AG08396 (cell line): ENCODE data around the gene E2F3.
"Not testable (repeated sequence)": the region's sequence is repeated elsewhere in the genome, so short reads cannot be mapped to it uniquely, and the experiment has no call there.

ENCODE experiments used
- DNase-seq: peaks from one replicate; pipeline ENCODE4 v3.0.0; 2012; ENCODE audit warnings: low spot score, mixed read lengths

E2F3 gene

GRCh38 chr6:20467437-20467836 is 65.8 kb downstream of the E2F3 start:
- DNase-seq, result no peak

GRCh38 chr6:20468209-20468608 is 66.5 kb downstream of the E2F3 start:
- no peak for DNase-seq

DNA sequence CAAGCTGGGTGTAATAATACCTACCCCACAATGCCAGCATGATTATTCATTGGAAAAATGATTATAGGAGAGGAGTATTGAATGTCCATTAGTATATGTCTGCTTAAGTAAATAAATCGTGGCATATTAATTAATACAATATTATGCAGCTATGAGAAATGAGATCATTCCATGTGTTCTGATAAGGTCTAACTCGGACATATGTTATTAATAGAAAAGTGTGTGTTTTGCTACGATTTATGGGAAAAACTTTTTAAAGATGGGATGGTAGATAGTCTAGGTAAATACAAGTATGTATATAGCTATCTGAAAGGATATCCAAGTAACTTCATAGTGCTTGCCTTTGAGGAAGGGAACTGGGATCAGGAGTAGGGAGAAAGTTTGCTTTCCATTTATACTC is 71.1 kb downstream of the E2F3 start:
- DNase-seq, result no peak

DNA sequence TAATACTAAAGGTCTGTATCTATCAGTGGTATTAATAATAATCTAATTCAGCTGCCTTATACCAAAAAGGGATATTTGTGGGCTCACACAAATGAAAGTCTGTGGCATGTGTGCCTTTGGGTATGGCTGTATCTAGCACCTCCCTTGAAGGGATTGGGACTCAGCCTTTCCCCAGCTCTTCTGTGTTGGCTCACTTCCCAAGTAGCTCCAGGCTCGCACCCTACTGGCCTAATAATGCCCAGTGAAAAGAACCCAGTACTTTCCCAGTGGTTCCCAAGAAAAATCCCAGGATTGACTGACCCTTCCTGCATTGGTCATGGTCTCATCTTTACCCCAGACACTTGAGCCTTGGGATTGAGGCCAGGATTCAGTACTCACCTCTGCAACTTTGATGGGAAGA is 71.8 kb downstream of the E2F3 start:
- DNase-seq, result no peak

- DNase-seq, result no peak
Measured at GRCh38 chr6:20474874-20475542, 73.3 kb downstream of the E2F3 start.

DNA sequence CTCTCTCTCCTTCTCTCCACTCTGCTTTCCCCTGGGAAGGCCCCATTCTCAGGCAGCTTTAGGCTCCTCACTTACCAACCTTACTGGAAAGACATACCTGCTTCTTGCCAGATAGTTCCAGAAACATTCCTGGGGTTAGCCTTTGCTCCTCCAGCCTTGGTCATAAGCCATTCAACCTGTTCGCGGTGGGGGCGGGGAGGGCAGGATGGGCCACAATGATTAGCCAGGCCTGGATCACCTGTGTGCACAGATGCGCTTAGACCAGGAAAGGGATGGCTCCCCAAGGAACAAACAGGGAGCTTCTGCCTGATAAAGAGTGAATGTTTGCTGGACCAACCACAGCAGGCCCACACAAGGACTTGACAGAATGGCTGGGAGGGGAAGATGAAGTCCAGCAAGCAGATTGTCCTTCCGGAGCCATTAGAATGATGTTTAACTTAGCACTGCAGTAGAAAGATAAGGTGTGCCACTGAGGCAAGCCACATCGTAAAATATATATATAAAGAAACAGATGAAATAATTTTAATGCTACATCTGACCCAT is 74.9 kb downstream of the E2F3 start:
- DNase-seq, result no peak

DNA sequence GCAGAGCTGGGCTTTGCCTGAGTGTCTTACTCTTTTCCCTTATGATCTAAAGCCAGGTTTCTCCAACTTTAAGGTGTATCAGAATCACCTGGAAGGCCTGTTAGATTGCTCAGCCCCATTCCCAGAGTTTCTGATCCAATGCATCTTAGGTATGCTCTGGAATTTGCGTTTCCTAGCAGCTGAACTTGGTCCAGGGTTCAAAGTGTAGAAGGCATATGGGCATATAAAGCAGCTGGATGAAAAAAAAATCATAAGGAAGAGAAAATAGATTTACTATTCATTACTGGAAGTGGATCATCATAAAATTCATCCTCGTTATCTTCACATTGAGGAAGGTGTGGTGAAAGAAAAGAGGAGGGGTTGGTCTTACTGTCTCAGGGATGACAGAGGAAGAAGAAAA is 75.8 kb downstream of the E2F3 start:
- DNase-seq, result no peak

GRCh38 chr6:20479060-20479459 is 77.4 kb downstream of the E2F3 start:
- no peak for DNase-seq

GRCh38 chr6:20479526-20479925 is 77.8 kb downstream of the E2F3 start:
- no peak for DNase-seq

GRCh38 chr6:20481281-20481680 is 79.6 kb downstream of the E2F3 start:
- no peak for DNase-seq

GRCh38 chr6:20483887-20484497 is 82.3 kb downstream of the E2F3 start:
- no peak for DNase-seq

- DNase-seq, result no peak
Measured at GRCh38 chr6:20486641-20487040, 85.0 kb downstream of the E2F3 start.

DNA sequence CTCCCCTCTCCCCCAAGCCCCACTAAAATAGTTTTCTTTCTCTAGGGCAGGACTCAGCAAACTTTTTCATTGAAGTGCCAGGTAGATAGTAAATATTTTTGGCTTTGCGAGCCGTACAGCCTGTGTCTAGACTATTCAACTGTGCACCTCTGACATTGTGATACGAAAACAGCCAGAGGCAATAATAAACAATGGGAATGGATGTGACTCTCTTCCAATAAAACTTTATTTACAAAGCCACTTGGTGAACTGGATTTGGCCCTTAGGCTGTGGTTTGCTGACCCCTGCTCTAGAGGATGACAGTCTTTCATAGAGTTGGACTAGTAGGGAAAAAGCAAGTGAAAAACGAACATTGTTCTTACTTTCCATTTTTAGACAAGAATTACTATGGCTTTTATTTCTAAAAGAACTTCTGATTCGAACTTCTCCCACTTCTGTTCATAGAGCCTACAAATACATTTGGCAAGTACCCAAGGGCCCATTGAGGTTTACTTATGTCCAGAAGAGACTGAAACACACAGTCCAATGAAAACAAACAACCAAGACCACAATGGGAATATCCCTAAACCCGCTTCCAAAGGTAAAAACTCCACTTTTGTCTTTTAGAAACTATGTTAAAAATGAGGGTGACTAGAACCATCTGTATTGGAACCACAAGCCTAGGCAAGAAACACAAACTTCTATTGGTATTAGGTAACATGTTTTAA is 86.1 kb downstream of the E2F3 start:
- DNase-seq, result no peak

- DNase-seq, result no peak
Measured at GRCh38 chr6:20490591-20490990, 88.9 kb downstream of the E2F3 start.

- DNase-seq, result no peak
Measured at GRCh38 chr6:20492099-20492498, 90.4 kb downstream of the E2F3 start.

- peak; percentile 74 for DNase-seq
Measured at GRCh38 chr6:20497216-20498040, 95.7 kb downstream of the E2F3 start.

DNA sequence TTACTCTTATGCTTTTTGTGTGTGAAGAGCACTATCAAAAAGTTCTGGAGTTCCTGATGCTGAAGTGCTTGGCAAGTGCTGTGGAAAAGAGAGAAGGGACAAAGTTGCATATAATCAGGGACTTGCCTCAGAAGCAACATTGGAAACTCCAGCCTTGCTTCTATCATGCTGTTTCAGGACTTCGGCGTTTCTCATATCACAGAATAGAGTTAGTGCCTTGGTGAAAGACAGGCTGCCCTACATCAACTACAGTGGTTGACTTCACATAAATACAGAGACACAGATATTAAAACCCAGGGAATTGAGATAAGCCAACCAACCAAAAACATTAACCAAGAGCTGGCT is 96.3 kb downstream of the E2F3 start:
- no peak for DNase-seq

DNA sequence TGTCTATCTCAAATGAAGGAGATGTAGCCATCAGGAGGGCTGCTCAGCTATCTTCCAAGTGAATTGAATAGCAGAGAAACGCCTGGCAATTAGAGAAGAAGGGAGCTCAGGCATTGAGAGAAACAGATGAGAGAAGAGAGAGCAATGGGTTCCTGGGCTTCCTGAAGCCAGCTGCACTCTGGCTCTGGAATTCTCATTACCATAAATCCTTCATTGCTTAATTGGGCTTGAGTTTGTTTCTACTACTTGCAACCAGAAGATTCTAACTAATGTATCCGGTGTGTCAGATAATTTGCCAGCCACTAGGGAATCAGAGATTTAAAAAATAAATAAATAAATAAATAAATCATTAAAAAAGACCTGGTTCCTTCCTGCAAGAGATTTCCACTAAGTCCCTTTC is 107.5 kb downstream of the E2F3 start:
- DNase-seq, result no peak

- no peak for DNase-seq
Measured at GRCh38 chr6:20511852-20512251, 110.2 kb downstream of the E2F3 start.

- not testable (repeated sequence) for DNase-seq
Measured at GRCh38 chr6:20525208-20525607, 123.5 kb downstream of the E2F3 start.

DNA sequence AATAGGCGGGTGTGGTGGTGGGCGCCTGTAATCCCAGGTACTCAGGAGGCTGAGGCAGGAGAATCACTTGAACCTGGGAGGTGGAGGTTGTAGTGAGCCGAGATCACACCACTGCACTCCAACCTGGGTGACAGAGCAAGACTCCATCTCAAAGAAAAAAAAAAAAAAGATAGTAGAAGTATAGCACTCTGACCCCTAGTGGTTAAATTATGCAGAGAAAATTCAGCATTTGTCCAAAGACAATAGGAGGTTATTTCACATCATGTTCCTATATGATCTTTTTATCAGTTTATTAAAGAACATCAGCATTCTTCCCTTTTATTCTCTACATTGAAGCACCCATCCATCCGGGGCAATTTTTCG is 127.4 kb downstream of the E2F3 start:
- DNase-seq, result not testable (repeated sequence)

- no peak for DNase-seq
Measured at GRCh38 chr6:20532881-20533280, 131.2 kb downstream of the E2F3 start.
